ENCODE results near the gene RTF2. TPM values are rescaled to one million over a fixed set of nuclear protein-coding genes. Genes with fewer than 3 reads are reported as not detected.

RTF2 gene
- total RNA-seq, 1 donor from 2014 or later: 61.9 TPM

- no peak overlapping the region for H3K4me3 Mint-ChIP-seq
- no peaks in the 10 kb centered on the region for H3K36me3 Mint-ChIP-seq
- no peak overlapping the region for H3K27ac Mint-ChIP-seq
- TF ChIP-seq CTCF (IDR thresholded peaks at IDR 0.05; ENCODE audit: unreplicated experiment): no peak
- peaks cover 10% of the 10 kb centered on the region for H3K4me1 Mint-ChIP-seq
- H3K27me3 Mint-ChIP-seq (ENCODE audit: low read depth): no peaks in the 10 kb centered on the region
- DNase-seq (ENCODE audit: low spot score in 2 of 2, unreplicated experiment in 2 of 2): no peak
- no peaks in the 10 kb centered on the region for H3K9me3 Mint-ChIP-seq
These were observed 37.0 kb upstream of the RTF2 start for GRCh38 chr20:56431471-56431870.

- peaks cover 10% of the 10 kb centered on the region for H3K4me1 Mint-ChIP-seq
- TF ChIP-seq CTCF (IDR thresholded peaks at IDR 0.05; ENCODE audit: unreplicated experiment): no peak
- H3K27me3 Mint-ChIP-seq (ENCODE audit: low read depth): no peaks in the 10 kb centered on the region
- H3K4me3 Mint-ChIP-seq: no peak overlapping the region
- H3K9me3 Mint-ChIP-seq: no peaks in the 10 kb centered on the region
- H3K27ac Mint-ChIP-seq: no peak overlapping the region
- no peaks in the 10 kb centered on the region for H3K36me3 Mint-ChIP-seq
- DNase-seq (ENCODE audit: low spot score in 2 of 2, unreplicated experiment in 2 of 2): peak in 1 of 2 experiments; percentile 14
These were observed 35.1 kb upstream of the RTF2 start for GRCh38 chr20:56433221-56433879.

- H3K36me3 Mint-ChIP-seq: no peaks in the 10 kb centered on the region
- peak in 1 of 2 experiments; percentile 5 for DNase-seq (ENCODE audit: low spot score in 2 of 2, unreplicated experiment in 2 of 2)
- no peaks in the 10 kb centered on the region for H3K27me3 Mint-ChIP-seq (ENCODE audit: low read depth)
- H3K9me3 Mint-ChIP-seq: no peaks in the 10 kb centered on the region
- H3K4me1 Mint-ChIP-seq: peaks cover 10% of the 10 kb centered on the region
- no peak overlapping the region for H3K4me3 Mint-ChIP-seq
- H3K27ac Mint-ChIP-seq: no peak overlapping the region
- no peak for TF ChIP-seq CTCF (IDR thresholded peaks at IDR 0.05; ENCODE audit: unreplicated experiment)
These were observed 34.6 kb upstream of the RTF2 start for GRCh38 chr20:56433880-56434255.

- no peak for TF ChIP-seq CTCF (IDR thresholded peaks at IDR 0.05; ENCODE audit: unreplicated experiment)
- Mint-ChIP-seq H3K4me1 (peaks cover 23% of the 10 kb centered on the region), H3K9me3 (no peaks in the 10 kb centered on the region), H3K4me3 (no peak overlapping the region), H3K27ac (no peak overlapping the region), H3K27me3 (ENCODE audit: low read depth) (no peaks in the 10 kb centered on the region), H3K36me3 (no peaks in the 10 kb centered on the region)
- peak in 1 of 2 experiments; percentile 22 for DNase-seq (ENCODE audit: low spot score in 2 of 2, unreplicated experiment in 2 of 2)
These were observed 31.0 kb upstream of the RTF2 start for GRCh38 chr20:56437196-56437960.

GRCh38 chr20:56438284-56438683 is 30.1 kb upstream of the RTF2 start:
- Mint-ChIP-seq H3K9me3 (no peaks in the 10 kb centered on the region), H3K4me3 (no peak overlapping the region), H3K27me3 (ENCODE audit: low read depth) (no peaks in the 10 kb centered on the region), H3K27ac (no peak overlapping the region), H3K36me3 (no peaks in the 10 kb centered on the region), H3K4me1 (peaks cover 24% of the 10 kb centered on the region)
- TF ChIP-seq CTCF (IDR thresholded peaks at IDR 0.05; ENCODE audit: unreplicated experiment): no peak
- no peak for DNase-seq (ENCODE audit: low spot score in 2 of 2, unreplicated experiment in 2 of 2)
